ENCODE results near the gene QRICH2.
A peak's percentile ranks its signal among the peaks of the same experiment; 100 is the strongest.

Gene QRICH2

GRCh38 chr17:76264755-76265623 is 43.1 kb downstream of the QRICH2 start, which contains the start of gene UBALD2:
Gene UBALD2 (plus strand): TSS chr17:76265348. CDS start chr17:76265506, 158 bp downstream.
- Histone ChIP-seq H3K9ac (ENCODE audit: low read length) (peak within 1 kb of the TSS; percentile 79), H3K4me2 (ENCODE audit: low read depth, low read length, poor library complexity, severe bottlenecking) (peak within 1 kb of the TSS; percentile 96), H4K20me1 (ENCODE audit: low read depth, low read length) (no peaks in the 10 kb centered on the region), H3K27me3 (ENCODE audit: low read length) (no peaks in the 10 kb centered on the region), H3K9me2 (replicated peaks; ENCODE audit: insufficient read depth, low read length) (no peaks in the 10 kb centered on the region), H3F3A (ENCODE audit: insufficient read depth) (peaks cover 77% of the 10 kb centered on the region), H3K79me2 (ENCODE audit: insufficient read depth, low read length) (peaks cover 25% of the 10 kb centered on the region), H3K4me3 (ENCODE audit: insufficient read depth, low read length, poor library complexity, severe bottlenecking) (peak within 1 kb of the TSS; percentile 81), H3K27ac (ENCODE audit: low read depth, low read length) (peak within 1 kb of the TSS; percentile 98), H3K36me3 (ENCODE audit: low read length) (no peaks in the 10 kb centered on the region), H2AFZ (ENCODE audit: low read depth, low read length, severe bottlenecking) (no peak within 1 kb of the TSS), H3K9me3 (ENCODE audit: insufficient read depth, low read length) (no peaks in the 10 kb centered on the region)
- TF ChIP-seq CTCF (IDR thresholded peaks at IDR 0.05; ENCODE audit: insufficient read depth, low read length, poor library complexity, severe bottlenecking) = no peak
- TF ChIP-seq EZH2phosphoT487 (conservative IDR thresholded peaks at IDR 0.05; ENCODE audit: low read length) = no peak

DNA sequence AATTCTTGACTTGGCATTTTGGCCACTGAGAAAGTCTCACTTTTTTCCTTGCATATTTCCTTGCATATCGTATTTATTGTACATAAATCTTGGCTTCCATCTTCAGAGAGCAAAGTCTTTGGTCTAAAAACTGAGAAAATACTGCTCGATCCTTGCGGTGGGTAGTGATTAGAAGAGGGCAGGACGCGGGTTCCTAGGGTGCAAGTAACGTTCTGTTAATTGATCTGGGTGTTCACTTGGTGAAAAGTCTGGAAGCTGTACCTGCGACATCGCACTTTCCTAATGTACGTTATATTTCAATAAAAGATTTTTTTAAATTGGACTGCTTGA is 43.7 kb downstream of the QRICH2 start:
- Histone ChIP-seq H3K27ac (ENCODE audit: low read depth, low read length) (peak overlapping the region; percentile 92), H3K9me3 (ENCODE audit: insufficient read depth, low read length) (no peaks in the 10 kb centered on the region), H3K9me2 (replicated peaks; ENCODE audit: insufficient read depth, low read length) (no peaks in the 10 kb centered on the region), H3K4me3 (ENCODE audit: insufficient read depth, low read length, poor library complexity, severe bottlenecking) (peak overlapping the region; percentile 40), H2AFZ (ENCODE audit: low read depth, low read length, severe bottlenecking) (no peak overlapping the region), H3K9ac (ENCODE audit: low read length) (peak overlapping the region; percentile 49), H3K36me3 (ENCODE audit: low read length) (no peaks in the 10 kb centered on the region), H3K27me3 (ENCODE audit: low read length) (no peaks in the 10 kb centered on the region), H3K4me2 (ENCODE audit: low read depth, low read length, poor library complexity, severe bottlenecking) (peak overlapping the region; percentile 75), H3K79me2 (ENCODE audit: insufficient read depth, low read length) (peaks cover 25% of the 10 kb centered on the region), H4K20me1 (ENCODE audit: low read depth, low read length) (no peaks in the 10 kb centered on the region), H3F3A (ENCODE audit: insufficient read depth) (peaks cover 77% of the 10 kb centered on the region)
- no peak for TF ChIP-seq EZH2phosphoT487 (conservative IDR thresholded peaks at IDR 0.05; ENCODE audit: low read length)
- no peak for TF ChIP-seq CTCF (IDR thresholded peaks at IDR 0.05; ENCODE audit: insufficient read depth, low read length, poor library complexity, severe bottlenecking)

GRCh38 chr17:76263896-76264295 is 44.2 kb downstream of the QRICH2 start:
- Histone ChIP-seq H3K36me3 (ENCODE audit: low read length) (no peaks in the 10 kb centered on the region), H3F3A (ENCODE audit: insufficient read depth) (peaks cover 75% of the 10 kb centered on the region), H3K79me2 (ENCODE audit: insufficient read depth, low read length) (peaks cover 25% of the 10 kb centered on the region), H3K4me3 (ENCODE audit: insufficient read depth, low read length, poor library complexity, severe bottlenecking) (peak overlapping the region; percentile 40), H3K4me2 (ENCODE audit: low read depth, low read length, poor library complexity, severe bottlenecking) (peak overlapping the region; percentile 75), H2AFZ (ENCODE audit: low read depth, low read length, severe bottlenecking) (no peak overlapping the region), H3K9ac (ENCODE audit: low read length) (peak overlapping the region; percentile 49), H3K9me3 (ENCODE audit: insufficient read depth, low read length) (no peaks in the 10 kb centered on the region), H3K27me3 (ENCODE audit: low read length) (no peaks in the 10 kb centered on the region), H4K20me1 (ENCODE audit: low read depth, low read length) (no peaks in the 10 kb centered on the region), H3K9me2 (replicated peaks; ENCODE audit: insufficient read depth, low read length) (no peaks in the 10 kb centered on the region), H3K27ac (ENCODE audit: low read depth, low read length) (peak overlapping the region; percentile 92)
- TF ChIP-seq EZH2phosphoT487 (conservative IDR thresholded peaks at IDR 0.05; ENCODE audit: low read length) (no peak), CTCF (IDR thresholded peaks at IDR 0.05; ENCODE audit: insufficient read depth, low read length, poor library complexity, severe bottlenecking) (no peak)
